ENCODE results near the gene SRGAP2B. TPM values are rescaled to one million over a fixed set of nuclear protein-coding genes. Genes with fewer than 3 reads are reported as not detected.
"Not testable (repeated sequence)": the region's sequence is repeated elsewhere in the genome, so short reads cannot be mapped to it uniquely, and the experiment has no call there.

SRGAP2B gene
- total and polyA plus RNA-seq, 10 of the 15 experiments (the other 5 are each of a cell fraction or from before 2014, with no cell fraction given) = 1.2 to 8.9 (median 3.0) TPM

GRCh38 chr1:145016492-145016862 is 78.7 kb downstream of the SRGAP2B start:
- RAD21 ChIA-PET (ENCODE audit: unreplicated experiment); DNase-seq (ENCODE audit: low read depth, low spot score); POLR2A ChIA-PET; H3K27ac ChIP-seq (ENCODE audit: control insufficient read depth, insufficient read depth); SMC1A ChIA-PET (ENCODE audit: uncharacterized antibody, unreplicated experiment); H3K4me2 ChIP-seq (ENCODE audit: control insufficient read depth, insufficient read depth); H2AFZ ChIP-seq (ENCODE audit: control insufficient read depth, low read depth, low read length); CTCF ChIA-PET; in situ Hi-C loops (cut with MboI); intact Hi-C loops (cut with micrococcal nuclease; ENCODE audit: unreplicated experiment); FAIRE-seq; H3K27me3 ChIP-seq (replicated peaks in 1 of 2; ENCODE audit: control insufficient read depth in 2 of 2, insufficient read depth in 2 of 2, low read length in 1 of 2); H3K9ac ChIP-seq (ENCODE audit: control insufficient read depth, insufficient read depth, low read length); H3K9me3 ChIP-seq (replicated peaks; ENCODE audit: control insufficient read depth, insufficient read depth, low read length); BruUV-seq (replicated peaks); H3K79me2 ChIP-seq (ENCODE audit: control insufficient read depth, insufficient read depth, low read length); H3K4me3 ChIP-seq; H3K36me3 ChIP-seq (ENCODE audit: control insufficient read depth in 2 of 2, insufficient read depth in 2 of 2, low read length in 1 of 2); H3K4me1 ChIP-seq (ENCODE audit: control insufficient read depth, insufficient read depth, low read length); H4K20me1 ChIP-seq (ENCODE audit: control insufficient read depth, insufficient read depth): not testable (repeated sequence)
- peak; percentile 10; the same call in 1 of the 3 replicates for ATAC-seq

- H3K79me2 ChIP-seq (ENCODE audit: control insufficient read depth, insufficient read depth, low read length); H3K36me3 ChIP-seq (ENCODE audit: control insufficient read depth in 2 of 2, insufficient read depth in 2 of 2, low read length in 1 of 2); intact Hi-C loops (cut with micrococcal nuclease; ENCODE audit: unreplicated experiment); H3K4me3 ChIP-seq; POLR2A ChIA-PET; SMC1A ChIA-PET (ENCODE audit: uncharacterized antibody, unreplicated experiment); H4K20me1 ChIP-seq (ENCODE audit: control insufficient read depth, insufficient read depth); H3K4me1 ChIP-seq (ENCODE audit: control insufficient read depth, insufficient read depth, low read length); H3K9me3 ChIP-seq (replicated peaks; ENCODE audit: control insufficient read depth, insufficient read depth, low read length); DNase-seq (ENCODE audit: low read depth, low spot score); H2AFZ ChIP-seq (ENCODE audit: control insufficient read depth, low read depth, low read length); H3K9ac ChIP-seq (ENCODE audit: control insufficient read depth, insufficient read depth, low read length); H3K27me3 ChIP-seq (replicated peaks in 1 of 2; ENCODE audit: control insufficient read depth in 2 of 2, insufficient read depth in 2 of 2, low read length in 1 of 2); BruUV-seq (replicated peaks); in situ Hi-C loops (cut with MboI); H3K27ac ChIP-seq (ENCODE audit: control insufficient read depth, insufficient read depth); H3K4me2 ChIP-seq (ENCODE audit: control insufficient read depth, insufficient read depth); RAD21 ChIA-PET (ENCODE audit: unreplicated experiment); FAIRE-seq; CTCF ChIA-PET: not testable (repeated sequence)
- peak; percentile 89 for ATAC-seq
- WGBS (ENCODE audit: insufficient coverage, insufficient replicate concordance, low lambda C conversion rate, missing lambda C conversion rate) = no CpG with 5 or more reads among the region's 2 CpGs
Observed at GRCh38 chr1:145015744-145016491, 79.2 kb downstream of the SRGAP2B start.

GRCh38 chr1:145013353-145013752 is 81.8 kb downstream of the SRGAP2B start:
- ATAC-seq; in situ Hi-C loops (cut with MboI); BruUV-seq (replicated peaks): not testable (repeated sequence)

GRCh38 chr1:145011811-145012210 is 83.3 kb downstream of the SRGAP2B start:
- H2AFZ ChIP-seq (ENCODE audit: control insufficient read depth, low read depth, low read length); in situ Hi-C loops (cut with MboI); H3K27me3 ChIP-seq (replicated peaks in 1 of 2; ENCODE audit: control insufficient read depth in 2 of 2, insufficient read depth in 2 of 2, low read length in 1 of 2); H3K36me3 ChIP-seq (ENCODE audit: control insufficient read depth in 2 of 2, insufficient read depth in 2 of 2, low read length in 1 of 2); SMC1A ChIA-PET (ENCODE audit: uncharacterized antibody, unreplicated experiment); FAIRE-seq; ATAC-seq; RAD21 ChIA-PET (ENCODE audit: unreplicated experiment); intact Hi-C loops (cut with micrococcal nuclease; ENCODE audit: unreplicated experiment); H3K4me3 ChIP-seq; DNase-seq (ENCODE audit: low read depth, low spot score); BruUV-seq (replicated peaks); CTCF ChIA-PET; H3K9ac ChIP-seq (ENCODE audit: control insufficient read depth, insufficient read depth, low read length); H3K9me3 ChIP-seq (replicated peaks; ENCODE audit: control insufficient read depth, insufficient read depth, low read length); POLR2A ChIA-PET; H4K20me1 ChIP-seq (ENCODE audit: control insufficient read depth, insufficient read depth); H3K4me2 ChIP-seq (ENCODE audit: control insufficient read depth, insufficient read depth); H3K27ac ChIP-seq (ENCODE audit: control insufficient read depth, insufficient read depth); H3K79me2 ChIP-seq (ENCODE audit: control insufficient read depth, insufficient read depth, low read length); H3K4me1 ChIP-seq (ENCODE audit: control insufficient read depth, insufficient read depth, low read length): not testable (repeated sequence)
- 47% methylated on average over 4 of the region's 4 CpGs for WGBS (ENCODE audit: insufficient coverage, insufficient replicate concordance, low lambda C conversion rate, missing lambda C conversion rate)

More at GRCh38 chr1:145013353-145013752, 81.8 kb downstream of the SRGAP2B start:
- H3K9me3 ChIP-seq (replicated peaks; ENCODE audit: control insufficient read depth, insufficient read depth, low read length); POLR2A ChIA-PET; H3K36me3 ChIP-seq (ENCODE audit: control insufficient read depth in 2 of 2, insufficient read depth in 2 of 2, low read length in 1 of 2); CTCF ChIA-PET; H3K27ac ChIP-seq (ENCODE audit: control insufficient read depth, insufficient read depth); DNase-seq (ENCODE audit: low read depth, low spot score); intact Hi-C loops (cut with micrococcal nuclease; ENCODE audit: unreplicated experiment); H3K27me3 ChIP-seq (replicated peaks in 1 of 2; ENCODE audit: control insufficient read depth in 2 of 2, insufficient read depth in 2 of 2, low read length in 1 of 2); H3K79me2 ChIP-seq (ENCODE audit: control insufficient read depth, insufficient read depth, low read length); SMC1A ChIA-PET (ENCODE audit: uncharacterized antibody, unreplicated experiment); H3K4me2 ChIP-seq (ENCODE audit: control insufficient read depth, insufficient read depth); H4K20me1 ChIP-seq (ENCODE audit: control insufficient read depth, insufficient read depth); H3K4me3 ChIP-seq; H3K9ac ChIP-seq (ENCODE audit: control insufficient read depth, insufficient read depth, low read length); FAIRE-seq; H3K4me1 ChIP-seq (ENCODE audit: control insufficient read depth, insufficient read depth, low read length); RAD21 ChIA-PET (ENCODE audit: unreplicated experiment); H2AFZ ChIP-seq (ENCODE audit: control insufficient read depth, low read depth, low read length): not testable (repeated sequence)
- WGBS (ENCODE audit: insufficient coverage, insufficient replicate concordance, low lambda C conversion rate, missing lambda C conversion rate) = 72% methylated on average over 4 of the region's 4 CpGs

Measured in GM12878 (cell line).